KMS-11 (cell line): ENCODE results near the gene FOXB1.

Experiments
- H2AFZ ChIP-seq: fragments of 200-600 bp; sonication (generic); 2 replicates; pipeline ENCODE4 v1.6.1; 2016; ENCODE audit warnings: antibody characterized with exemption, mixed run types, low read depth
- H3K27ac ChIP-seq: fragments of 200-600 bp; sonication (generic); 2 replicates; pipeline ENCODE4 v1.6.1; 2016; ENCODE audit warnings: mild to moderate bottlenecking, mixed run types
- H3K27me3 ChIP-seq: fragments of 200-600 bp; sonication (generic); 2 replicates; pipeline ENCODE4 v1.6.1; 2017; ENCODE audit warnings: mild to moderate bottlenecking, low read depth, mixed run types, moderate library complexity; ENCODE audit not compliant: insufficient read depth
- H3K36me3 ChIP-seq: fragments of 200-600 bp; sonication (generic); 2 replicates; pipeline ENCODE4 v1.6.1; 2017; ENCODE audit warnings: mild to moderate bottlenecking, mixed run types; ENCODE audit not compliant: insufficient read depth
- H3K4me1 ChIP-seq: fragments of 200-600 bp; sonication (generic); 2 replicates; pipeline ENCODE4 v1.6.1; 2016; ENCODE audit warnings: mild to moderate bottlenecking, low read depth, mixed run types; ENCODE audit not compliant: poor library complexity, severe bottlenecking
- H3K4me2 ChIP-seq: fragments of 200-600 bp; sonication (generic); 2 replicates; pipeline ENCODE4 v1.7.0; 2016; ENCODE audit warnings: mild to moderate bottlenecking, mixed run types
- H3K4me3 ChIP-seq: fragments of 200-600 bp; sonication (generic); IDR thresholded peaks from 2 replicates; pipeline ENCODE4 v1.6.1; 2017; ENCODE audit warnings: low read depth, low read length, mixed read lengths; ENCODE audit not compliant: insufficient read depth
- H3K79me2 ChIP-seq: fragments of 200-600 bp; sonication (generic); 2 replicates; pipeline ENCODE4 v1.6.1; 2016; ENCODE audit warnings: low read depth, mixed run types; ENCODE audit not compliant: insufficient read depth
- H3K9ac ChIP-seq: fragments of 200-600 bp; sonication (generic); 2 replicates; pipeline ENCODE4 v1.6.1; 2016; ENCODE audit warnings: mild to moderate bottlenecking, mixed run types
- H4K20me1 ChIP-seq: fragments of 200-600 bp; sonication (generic); 2 replicates; pipeline ENCODE4 v1.6.1; 2016; ENCODE audit warnings: mild to moderate bottlenecking, mixed run types; ENCODE audit not compliant: insufficient read depth
- TF ChIP-seq, protein P1 (sequence below): fragments of 200-600 bp; sonication (generic); conservative IDR thresholded peaks from 2 replicates; pipeline ENCODE4 v1.6.1; 2017; ENCODE audit warnings: low read depth, mild to moderate bottlenecking, antibody characterized with exemption, low read length, moderate library complexity, mixed read lengths

FOXB1 gene

DNA sequence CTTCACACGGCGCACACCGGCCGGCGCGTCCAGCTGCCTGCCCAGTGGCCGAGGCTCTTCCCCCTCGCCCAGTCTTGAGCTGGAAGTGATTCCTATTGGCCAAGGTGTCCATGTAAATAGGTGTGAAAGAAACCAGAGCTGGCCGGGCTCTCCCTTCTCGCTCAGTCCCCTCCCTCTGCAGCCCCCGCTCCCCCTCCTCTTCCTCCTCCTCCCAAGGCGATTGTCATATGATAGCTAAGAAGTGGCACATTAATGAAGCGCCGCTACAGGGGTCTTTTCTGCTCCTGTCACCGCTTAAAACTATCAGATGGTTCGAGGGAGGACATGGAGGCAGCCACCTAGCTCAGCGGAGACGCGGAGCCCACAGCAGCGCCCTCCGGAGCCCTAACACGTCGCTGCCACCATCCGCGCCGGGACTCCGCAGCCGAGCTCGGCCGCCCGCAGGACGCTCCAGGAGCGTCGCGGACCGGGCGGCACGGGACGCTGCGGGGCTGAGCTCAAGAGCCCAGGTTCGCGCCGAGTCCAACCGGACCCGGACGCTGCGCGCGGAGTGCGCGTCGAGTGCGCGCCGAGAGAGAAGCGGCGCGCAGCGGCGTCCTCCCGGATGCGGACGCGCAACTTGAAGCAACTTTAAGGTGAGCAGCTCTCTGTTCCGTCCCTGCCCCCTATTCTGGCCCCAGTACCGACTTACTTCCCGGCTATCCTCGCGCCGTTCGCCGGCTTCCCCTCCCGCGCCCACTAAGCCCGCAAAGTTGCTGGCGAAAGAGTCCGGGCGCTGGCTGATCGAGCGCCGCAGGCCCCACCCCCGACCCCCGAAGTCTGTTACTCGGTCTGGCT is at the start of gene FOXB1:
FOXB1 (plus strand) TSS at position 303 of the 837 bp plus-strand sequence. CDS start 653 bp downstream, outside the sequence.
- H3K27me3 ChIP-seq = no peaks in the 10 kb centered on the region
- no peak within 1 kb of the TSS for H3K27ac ChIP-seq

DNA sequence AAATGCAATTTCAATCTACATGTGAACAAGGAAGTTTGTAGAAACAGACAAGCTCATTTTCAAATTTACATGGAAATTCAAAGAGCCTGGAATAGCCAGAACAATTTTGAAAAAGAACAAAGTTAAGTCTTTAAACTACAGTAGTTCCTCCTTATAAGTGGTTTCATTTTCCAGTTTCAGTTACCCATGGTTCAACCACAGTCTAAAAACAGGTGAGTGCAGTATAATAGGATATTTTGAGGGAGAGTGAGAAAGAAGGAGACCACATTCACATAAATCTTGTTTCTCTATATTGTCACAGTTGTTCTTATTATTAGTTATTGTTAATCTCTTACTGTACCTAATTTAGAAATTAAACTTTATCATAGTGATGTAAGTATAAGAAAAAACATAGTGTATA is 45.8 kb upstream of the FOXB1 start:
- TF ChIP-seq, protein P1, sequence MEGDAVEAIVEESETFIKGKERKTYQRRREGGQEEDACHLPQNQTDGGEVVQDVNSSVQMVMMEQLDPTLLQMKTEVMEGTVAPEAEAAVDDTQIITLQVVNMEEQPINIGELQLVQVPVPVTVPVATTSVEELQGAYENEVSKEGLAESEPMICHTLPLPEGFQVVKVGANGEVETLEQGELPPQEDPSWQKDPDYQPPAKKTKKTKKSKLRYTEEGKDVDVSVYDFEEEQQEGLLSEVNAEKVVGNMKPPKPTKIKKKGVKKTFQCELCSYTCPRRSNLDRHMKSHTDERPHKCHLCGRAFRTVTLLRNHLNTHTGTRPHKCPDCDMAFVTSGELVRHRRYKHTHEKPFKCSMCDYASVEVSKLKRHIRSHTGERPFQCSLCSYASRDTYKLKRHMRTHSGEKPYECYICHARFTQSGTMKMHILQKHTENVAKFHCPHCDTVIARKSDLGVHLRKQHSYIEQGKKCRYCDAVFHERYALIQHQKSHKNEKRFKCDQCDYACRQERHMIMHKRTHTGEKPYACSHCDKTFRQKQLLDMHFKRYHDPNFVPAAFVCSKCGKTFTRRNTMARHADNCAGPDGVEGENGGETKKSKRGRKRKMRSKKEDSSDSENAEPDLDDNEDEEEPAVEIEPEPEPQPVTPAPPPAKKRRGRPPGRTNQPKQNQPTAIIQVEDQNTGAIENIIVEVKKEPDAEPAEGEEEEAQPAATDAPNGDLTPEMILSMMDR = no peak
- no peak overlapping the region for H2AFZ ChIP-seq
- H3K4me2 ChIP-seq = peak overlapping the region; percentile 5; the same call in 1 of the 2 replicates
- H3K79me2 ChIP-seq = no peaks in the 10 kb centered on the region
- no peak overlapping the region for H3K4me3 ChIP-seq
- no peaks in the 10 kb centered on the region for H4K20me1 ChIP-seq
- peaks cover 18% of the 10 kb centered on the region for H3K4me1 ChIP-seq
- H3K27ac ChIP-seq = no peak overlapping the region
- H3K36me3 ChIP-seq = no peaks in the 10 kb centered on the region
- no peak overlapping the region for H3K9ac ChIP-seq
- no peaks in the 10 kb centered on the region for H3K27me3 ChIP-seq

More for the DNA sequence above, at the start of gene FOXB1:
- TF ChIP-seq, protein P1 = no peak
- Histone ChIP-seq H3K79me2 (no peaks in the 10 kb centered on the region), H3K4me3 (no peak within 1 kb of the TSS), H3K36me3 (no peaks in the 10 kb centered on the region), H2AFZ (peak within 1 kb of the TSS; percentile 96; the same call in 1 of the 2 replicates), H3K4me1 (peaks cover 19% of the 10 kb centered on the region), H3K9ac (no peak within 1 kb of the TSS), H4K20me1 (no peaks in the 10 kb centered on the region), H3K4me2 (peak within 1 kb of the TSS; percentile 59; the same call in 1 of the 2 replicates)

DNA sequence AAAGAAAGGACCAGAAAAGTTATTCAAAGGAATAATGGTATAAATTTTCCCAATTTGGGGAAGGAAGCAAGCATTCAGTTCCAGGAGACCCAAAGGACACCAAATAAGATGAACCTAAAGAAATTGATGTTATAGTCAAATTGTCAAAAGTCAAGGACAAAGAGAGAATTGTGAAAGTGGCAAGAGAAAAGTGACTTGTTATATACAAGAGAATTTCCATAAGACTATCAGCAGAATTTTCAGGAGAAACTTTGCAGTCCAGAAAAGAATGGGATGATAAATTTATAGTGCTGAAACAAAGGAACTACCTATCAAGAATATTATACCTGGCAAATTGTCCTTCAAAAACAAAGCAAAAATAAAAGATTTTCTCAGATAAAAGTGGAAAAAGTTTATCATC is 43.8 kb upstream of the FOXB1 start:
- H2AFZ ChIP-seq = no peak overlapping the region
- H4K20me1 ChIP-seq = no peaks in the 10 kb centered on the region
- H3K27ac ChIP-seq = no peak overlapping the region
- no peaks in the 10 kb centered on the region for H3K36me3 ChIP-seq
- H3K4me1 ChIP-seq = peaks cover 18% of the 10 kb centered on the region
- TF ChIP-seq, protein P1 = no peak
- no peak overlapping the region for H3K4me2 ChIP-seq
- H3K27me3 ChIP-seq = no peaks in the 10 kb centered on the region
- no peaks in the 10 kb centered on the region for H3K79me2 ChIP-seq
- H3K4me3 ChIP-seq = no peak overlapping the region
- H3K9ac ChIP-seq = no peak overlapping the region

DNA sequence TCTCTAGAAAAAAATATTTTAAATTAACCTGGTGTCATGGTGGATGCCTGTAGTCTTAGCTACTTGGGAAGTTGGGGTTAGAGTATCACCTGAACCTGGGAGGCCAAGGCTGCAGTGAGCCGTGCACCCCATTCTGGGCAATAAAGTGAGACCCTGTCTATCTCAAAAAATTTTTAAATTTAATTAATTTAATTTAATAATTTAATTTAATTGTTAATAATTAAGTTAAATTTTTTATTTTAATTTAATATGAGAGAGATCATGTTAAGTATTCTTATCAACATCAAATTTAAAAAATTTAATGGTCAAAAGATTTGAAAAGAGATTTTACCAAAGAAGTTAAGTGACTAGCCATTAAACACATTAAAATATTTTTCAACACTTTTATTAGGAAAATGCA is 40.8 kb upstream of the FOXB1 start:
- H3K4me1 ChIP-seq = peaks cover 8% of the 10 kb centered on the region
- H3K4me3 ChIP-seq = no peak overlapping the region
- H3K36me3 ChIP-seq = no peaks in the 10 kb centered on the region
- H2AFZ ChIP-seq = no peak overlapping the region
- H3K4me2 ChIP-seq = no peak overlapping the region
- H3K79me2 ChIP-seq = no peaks in the 10 kb centered on the region
- TF ChIP-seq, protein P1 = no peak
- H3K27ac ChIP-seq = no peak overlapping the region
- H3K9ac ChIP-seq = no peak overlapping the region
- no peaks in the 10 kb centered on the region for H4K20me1 ChIP-seq
- H3K27me3 ChIP-seq = no peaks in the 10 kb centered on the region
